H4 (cell line): Measurements from ENCODE around the gene TMEM109. TPM values are rescaled to one million over a fixed set of nuclear protein-coding genes. Genes with fewer than 3 reads are reported as not detected.

ENCODE experiments used
- DNase-seq: peaks from one replicate; pipeline ENCODE4 v3.0.0-alpha.2; 2015; ENCODE audit warnings: low spot score
- total RNA-seq: library from RNA; depleted of rRNA; stranded (reverse); fragments of >200 nt; shearing (Covaris generic); gene quantifications from 2 replicates; pipeline ENCODE4 v1.2.3, GENCODE V29; 2014; rRNA removed

The TMEM109 gene
- total RNA-seq, 1 experiment from 2014 or later: 43.0 TPM

DNA sequence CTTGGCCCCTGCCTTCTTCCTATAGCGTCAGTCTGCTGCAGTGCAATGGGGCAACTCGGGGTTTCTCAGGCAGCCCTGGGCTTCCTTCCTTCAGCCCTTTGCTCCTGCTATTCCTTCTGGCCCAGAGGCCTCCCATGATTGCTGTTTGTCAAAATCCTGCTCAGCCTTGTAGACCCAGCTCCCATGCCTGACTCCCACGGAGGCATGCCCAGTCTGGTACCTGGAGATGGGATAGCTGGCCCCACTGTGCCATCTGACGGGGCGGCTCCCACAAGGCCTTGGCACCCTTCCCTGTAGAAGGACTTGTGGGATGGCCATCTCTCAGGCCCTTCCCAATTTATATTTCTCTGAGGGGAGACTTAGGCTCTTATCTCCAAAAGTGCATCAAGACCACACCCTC, 56.9 kb downstream of the TMEM109 start:
- DNase-seq: no peak

DNA sequence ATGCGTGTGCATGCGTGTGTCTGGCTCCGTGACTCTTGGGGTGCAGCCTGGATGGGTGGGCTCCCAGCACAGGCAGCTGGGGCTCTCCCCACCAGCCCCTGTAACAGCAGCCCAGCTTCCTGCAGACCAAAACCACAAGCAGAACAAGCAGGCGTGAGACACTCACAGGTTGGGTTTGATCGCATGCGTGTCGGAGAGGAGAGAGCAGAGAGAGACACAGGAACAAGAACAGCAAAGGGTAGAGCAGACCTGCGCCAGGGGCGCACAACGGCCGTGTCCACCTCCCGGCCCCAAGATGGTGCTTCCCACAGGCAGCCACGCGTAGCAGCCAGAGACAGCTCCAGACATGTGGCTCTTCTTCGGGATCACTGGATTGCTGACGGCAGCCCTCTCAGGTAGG, 57.6 kb downstream of the TMEM109 start, which contains the start of gene CD6:
CD6 (plus strand) TSS at position 161 of the 400 bp plus-strand sequence; CDS start at position 347, 186 bp downstream.
- no peak for DNase-seq

DNA sequence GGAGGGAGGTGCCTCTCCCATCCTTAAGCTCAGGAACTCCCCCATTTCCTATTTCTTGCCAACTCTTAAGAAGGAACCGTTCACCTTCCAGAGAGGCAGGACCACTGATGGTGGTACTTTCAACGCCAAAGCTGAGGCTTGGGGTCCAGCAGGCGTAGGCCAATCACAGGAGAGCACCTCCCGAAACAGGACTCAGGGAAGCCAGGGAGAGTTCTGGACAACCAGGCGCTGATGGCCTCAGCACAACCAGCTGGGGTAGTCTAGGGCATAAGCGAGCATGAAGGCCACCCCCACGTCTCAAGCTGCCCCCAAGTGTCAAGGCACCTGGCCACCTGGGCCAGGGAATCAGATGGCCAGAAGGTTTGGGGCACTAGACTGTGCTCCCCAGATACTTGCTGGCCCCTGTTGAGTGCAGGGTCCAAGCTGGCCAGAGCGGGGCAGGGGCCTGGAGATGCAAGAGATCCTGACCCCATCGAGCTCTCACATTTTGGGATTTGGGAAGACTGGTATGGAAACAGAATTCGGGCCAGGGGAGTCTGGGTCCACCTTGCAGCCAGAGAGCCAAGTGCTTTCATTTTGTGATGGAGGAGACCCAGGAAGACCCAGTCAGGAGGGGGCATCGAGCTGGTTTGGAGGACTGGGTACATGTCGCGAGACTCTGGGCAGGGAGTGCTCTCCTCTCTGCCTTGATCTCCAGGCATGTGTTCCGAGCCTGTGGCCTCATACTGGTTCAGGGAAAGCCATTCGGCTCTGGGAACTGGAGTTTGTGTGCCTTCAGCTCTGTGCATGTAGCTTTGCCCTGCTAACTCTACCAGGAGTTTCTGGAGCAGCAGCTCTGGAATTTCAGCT, 58.4 kb downstream of the TMEM109 start:
- DNase-seq: no peak

Other genes with a start within 250 kb of the TMEM109 start
- 0.17 TPM in 1 of 2 replicates, not detected in the other for gene MS4A8, start 214.5 kb upstream of the TMEM109 start, total RNA-seq
- not detected in 2 replicates for gene MS4A18, start 189.4 kb upstream of the TMEM109 start, total RNA-seq
- gene MS4A15, start 157.3 kb upstream of the TMEM109 start, total RNA-seq: not detected in 2 replicates
- gene MS4A10, start 128.8 kb upstream of the TMEM109 start, total RNA-seq: not detected in 2 replicates
- gene CCDC86, start 72.0 kb upstream of the TMEM109 start, total RNA-seq: 12.4 and 12.7 TPM in 2 replicates
- gene PTGDR2, start 58.2 kb upstream of the TMEM109 start, total RNA-seq: not detected in 2 replicates
- 1.5 and 2.1 TPM in 2 replicates for gene ZP1, start 46.6 kb upstream of the TMEM109 start, total RNA-seq
- 92.3 and 106 TPM in 2 replicates for gene PRPF19, start 7.6 kb upstream of the TMEM109 start, total RNA-seq
- 28.6 and 39.0 TPM in 2 replicates for gene TMEM132A, start 10.3 kb downstream of the TMEM109 start, total RNA-seq
- 4.9 and 5.8 TPM in 2 replicates for gene SLC15A3, start 38.0 kb downstream of the TMEM109 start, total RNA-seq
- not detected in 2 replicates for gene CD6, start 57.5 kb downstream of the TMEM109 start, total RNA-seq
- not detected in 2 replicates for gene CD5, start 188.3 kb downstream of the TMEM109 start, total RNA-seq
- gene VPS37C, start 247.3 kb downstream of the TMEM109 start, total RNA-seq: 4.6 and 9.4 TPM in 2 replicates